Rectal smooth muscle tissue (tissue), 1 donor: Measurements from ENCODE around the gene NSMCE1.

ENCODE experiments used
- H3K27ac ChIP-seq: one replicate; pipeline ENCODE4 v1.7.0; 2013; ENCODE audit warnings: low read depth, low read length, inconsistent platforms
- H3K27me3 ChIP-seq: one replicate; pipeline ENCODE4 v1.7.0; 2013; ENCODE audit warnings: low read length; ENCODE audit not compliant: control insufficient read depth, insufficient read depth
- H3K36me3 ChIP-seq: one replicate; pipeline ENCODE4 v1.7.0; 2013; ENCODE audit warnings: low read length; ENCODE audit not compliant: control insufficient read depth, insufficient read depth
- H3K4me1 ChIP-seq: one replicate; pipeline ENCODE4 v1.7.0; 2013; ENCODE audit warnings: low read length; ENCODE audit not compliant: control insufficient read depth, insufficient read depth
- H3K4me3 ChIP-seq: one replicate; pipeline ENCODE4 v1.7.0; 2013; ENCODE audit warnings: low read length
- H3K9ac ChIP-seq: one replicate; pipeline ENCODE4 v1.7.0; 2013; ENCODE audit warnings: low read length

NSMCE1 gene

DNA sequence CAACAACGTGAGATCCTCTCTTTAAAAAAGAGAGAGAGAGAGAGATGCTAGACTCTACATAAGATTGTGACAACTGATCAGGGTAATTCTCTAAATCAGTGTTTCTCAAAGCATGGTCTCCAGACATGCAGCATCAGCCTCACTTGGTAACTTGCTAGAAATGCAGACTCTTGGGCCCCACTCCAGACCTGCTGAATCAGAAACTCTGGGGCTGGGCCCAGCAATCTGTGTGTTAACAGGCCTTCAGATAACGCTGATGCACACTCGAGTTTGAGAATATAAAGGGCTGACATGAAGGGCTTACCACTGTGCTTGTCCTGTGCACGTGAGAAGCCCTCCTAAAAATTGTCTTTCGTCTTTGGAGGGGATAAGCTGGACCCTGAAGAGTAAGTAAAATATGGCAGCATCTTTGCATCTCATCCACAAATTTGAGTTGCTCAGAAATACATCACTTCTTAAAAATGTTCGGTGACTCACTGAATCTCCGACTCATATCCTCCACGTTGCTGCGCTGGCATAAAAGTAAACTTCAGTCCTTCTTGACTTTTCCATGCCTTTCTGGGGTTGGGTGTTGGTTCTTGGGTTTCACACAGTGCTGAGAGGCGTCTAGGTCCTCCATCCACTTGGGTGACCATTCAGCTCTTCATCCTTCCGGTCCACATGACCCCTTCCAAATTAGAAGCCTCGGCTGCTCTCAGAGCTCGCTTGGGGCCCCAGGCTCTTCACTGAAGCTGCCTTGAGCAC, 91.4 kb downstream of the NSMCE1 start:
- H3K4me3 ChIP-seq: no peak overlapping the region

DNA sequence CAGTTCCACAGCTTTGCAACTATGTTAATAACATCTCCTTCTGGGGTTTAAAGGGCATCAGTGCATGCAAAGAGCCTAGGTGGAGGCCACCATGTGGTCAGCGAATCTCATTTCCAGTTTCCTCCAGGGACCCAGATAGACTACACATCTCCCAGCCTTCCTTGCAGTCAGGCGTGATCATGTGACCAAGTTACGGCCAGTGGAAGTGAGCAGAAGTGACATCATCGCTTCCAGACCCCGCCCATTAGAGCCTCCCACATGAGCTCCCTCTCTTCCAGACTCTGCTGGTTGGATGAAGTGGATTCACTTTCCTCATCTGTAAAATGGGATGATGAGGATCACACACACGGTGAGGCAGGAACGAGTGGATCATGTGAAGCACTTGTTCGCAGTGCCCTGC, 92.7 kb downstream of the NSMCE1 start:
- no peak overlapping the region for H3K4me3 ChIP-seq

More for the DNA sequence above, 91.4 kb downstream of the NSMCE1 start:
- Histone ChIP-seq H3K36me3 (no peaks in the 10 kb centered on the region), H3K4me1 (peaks cover 2% of the 10 kb centered on the region), H3K9ac (no peak overlapping the region), H3K27ac (no peak overlapping the region), H3K27me3 (no peaks in the 10 kb centered on the region)

More for the DNA sequence above, 92.7 kb downstream of the NSMCE1 start:
- Histone ChIP-seq H3K36me3 (no peaks in the 10 kb centered on the region), H3K27me3 (no peaks in the 10 kb centered on the region), H3K4me1 (peaks cover 2% of the 10 kb centered on the region), H3K9ac (no peak overlapping the region), H3K27ac (no peak overlapping the region)
